HCT116 (cell line): Measurements from ENCODE around the gene BRWD1. TPM values are rescaled to one million over a fixed set of nuclear protein-coding genes. Genes with fewer than 3 reads are reported as not detected.

ENCODE experiments used
- ATAC-seq: fragments of 200-7000 bp; cut with Tn5 transposase; 2 replicates; pipeline ENCODE4 v1.9.1; 2020; ENCODE audit warnings: mild to moderate bottlenecking, moderate library complexity
- BruUV-seq: library from RNA; stranded (reverse); fragments of 400-500 nt; replicated peaks from 2 replicates; lab custom pipeline; 2021; lab: Mats Ljungman, UMichigan
- CTCF ChIA-PET: fragments of 300-600 bp; sonication (Branson Sonifier 250); formaldehyde crosslinking; loops from one replicate; lab custom pipeline; 2021; ENCODE audit warnings: antibody characterized with exemption; lab: Charles Lee
- POLR2A ChIA-PET: fragments of 300-600, 350-600 bp; sonication (Branson Sonifier 250); formaldehyde crosslinking; loops from one replicate; lab custom pipeline; 2021; ENCODE audit warnings: antibody characterized with exemption; lab: Charles Lee
- RAD21 ChIA-PET, 2 experiments: fragments of 300-600 bp; sonication (Branson Sonifier 250); formaldehyde crosslinking; loops; one replicate each; lab custom pipeline; 2023; ENCODE audit warnings: low total read pairs in 2 of 2; ENCODE audit not compliant: uncharacterized antibody in 2 of 2, unreplicated experiment in 2 of 2, low non-redundant PET in 1 of 2; lab: Charles Lee
- DNase-seq: peaks from one replicate; pipeline ENCODE4 v3.0.0-alpha.2; 2010; ENCODE audit warnings: low read depth, low spot score
- H2AFZ ChIP-seq: fragments of 200-600 bp; shearing (Covaris generic), sonication (generic); 2 replicates; pipeline ENCODE4 v1.6.1; 2017; ENCODE audit warnings: low read depth, mixed run types, mixed read lengths, antibody characterized with exemption, low read length; ENCODE audit not compliant: poor library complexity, severe bottlenecking
- H3K27ac ChIP-seq: 2 replicates; pipeline ENCODE4 v1.5.1; 2012; ENCODE audit warnings: low read depth, low read length
- H3K27me3 ChIP-seq: fragments of 200-600 bp; sonication (generic); 2 replicates; pipeline ENCODE4 v1.6.1; 2016; ENCODE audit warnings: mixed run types, low read length, mixed read lengths; ENCODE audit not compliant: insufficient read depth
- H3K36me3 ChIP-seq, 2 experiments: fragments of 200-500 bp in 1 of 2; fragments of 200-600 bp in 1 of 2; sonication (Bioruptor generic) in 1 of 2; sonication (generic) in 1 of 2; 2 replicates each; pipeline versions ENCODE4 v1.5.1 to v1.6.1; 2014 to 2016; ENCODE audit warnings: low read length in 2 of 2, inconsistent platforms in 1 of 2, mixed read lengths in 1 of 2, mixed run types in 1 of 2; ENCODE audit not compliant: insufficient read depth in 2 of 2, control insufficient read depth in 1 of 2
- H3K4me1 ChIP-seq, 2 experiments: fragments of 200-600 bp in 1 of 2; sonication (generic) in 1 of 2; 2 replicates each; pipeline versions ENCODE4 v1.5.1 to v1.6.1; 2012 to 2017; ENCODE audit warnings: low read length in 2 of 2, inconsistent platforms in 1 of 2, mild to moderate bottlenecking in 1 of 2, mixed read lengths in 1 of 2, mixed run types in 1 of 2, moderate library complexity in 1 of 2; ENCODE audit not compliant: insufficient read depth in 2 of 2, control insufficient read depth in 1 of 2
- H3K4me2 ChIP-seq: fragments of 200-600 bp; sonication (generic); 2 replicates; pipeline ENCODE4 v1.6.1; 2017; ENCODE audit warnings: mixed run types, low read length, mixed read lengths
- H3K4me3 ChIP-seq, 2 experiments: fragments of 200-600 bp in 1 of 2; sonication (generic) in 1 of 2; replicated peaks in 1 of 2; 2 replicates each; pipeline ENCODE4 v1.5.1; 2011 to 2016; ENCODE audit warnings: low read length in 2 of 2, control low read depth in 1 of 2, low read depth in 1 of 2, mild to moderate bottlenecking in 1 of 2, mixed read lengths in 1 of 2, mixed run types in 1 of 2
- H3K79me2 ChIP-seq: fragments of 200-600 bp; sonication (generic); 2 replicates; pipeline ENCODE4 v1.6.1; 2017; ENCODE audit warnings: mild to moderate bottlenecking, mixed run types, low read length, moderate library complexity, mixed read lengths; ENCODE audit not compliant: insufficient read depth
- H3K9ac ChIP-seq: fragments of 200-600 bp; sonication (generic); 2 replicates; pipeline ENCODE4 v1.6.1; 2016; ENCODE audit warnings: low read length, mixed read lengths
- H3K9me2 ChIP-seq: fragments of 200-600 bp; sonication (generic), shearing (Covaris generic); 2 replicates; pipeline ENCODE4 v1.6.1; 2017; ENCODE audit warnings: mixed run types, mild to moderate bottlenecking, moderate library complexity; ENCODE audit not compliant: insufficient read depth
- H3K9me3 ChIP-seq, 2 experiments: fragments of 200-500 bp in 1 of 2; fragments of 200-600 bp in 1 of 2; sonication (Bioruptor generic) in 1 of 2; sonication (generic) in 1 of 2; 2 replicates each; pipeline ENCODE4 v1.6.1; 2014 to 2017; ENCODE audit warnings: low read length in 2 of 2, mixed read lengths in 2 of 2, inconsistent platforms in 1 of 2, low read depth in 1 of 2, mild to moderate bottlenecking in 1 of 2, mixed run types in 1 of 2, moderate library complexity in 1 of 2; ENCODE audit not compliant: control insufficient read depth in 1 of 2, insufficient read depth in 1 of 2
- H4K20me1 ChIP-seq: fragments of 200-600 bp; sonication (generic), shearing (Covaris generic); 2 replicates; pipeline ENCODE4 v1.6.1; 2017; ENCODE audit warnings: mixed run types, mild to moderate bottlenecking, moderate library complexity; ENCODE audit not compliant: insufficient read depth
- ATF3 ChIP-seq: IDR thresholded peaks from 2 replicates; pipeline ENCODE4 v1.6.1; 2012
- CBX3 ChIP-seq: IDR thresholded peaks from 2 replicates; pipeline ENCODE4 v1.6.1; 2012; ENCODE audit warnings: low read depth
- CEBPB ChIP-seq: IDR thresholded peaks from 2 replicates; pipeline ENCODE4 v1.6.1; 2012; ENCODE audit warnings: low read depth
- CTCF ChIP-seq, 3 experiments: fragments of 200-600 bp in 1 of 3; sonication (generic) in 1 of 3; IDR thresholded peaks in 2 of 3; conservative IDR thresholded peaks in 1 of 3; 2 replicates each; pipeline ENCODE4 v1.5.1; 2012 to 2017; ENCODE audit warnings: low read depth in 2 of 3, low read length in 2 of 3, antibody characterized with exemption in 1 of 3, borderline replicate concordance in 1 of 3, control low read depth in 1 of 3, mild to moderate bottlenecking in 1 of 3, mixed read lengths in 1 of 3, mixed run types in 1 of 3, moderate library complexity in 1 of 3; ENCODE audit not compliant: insufficient read depth in 1 of 3
- EGR1 ChIP-seq: IDR thresholded peaks from 2 replicates; pipeline ENCODE4 v1.6.1; 2012; ENCODE audit warnings: low read depth
- ELF1 ChIP-seq: IDR thresholded peaks from 2 replicates; pipeline ENCODE4 v1.6.1; 2012; ENCODE audit warnings: low read depth, borderline replicate concordance
- EZH2 ChIP-seq: fragments of 200-600 bp; sonication (generic); IDR thresholded peaks from 2 replicates; pipeline ENCODE4 v1.6.1; 2017; ENCODE audit warnings: antibody characterized with exemption, mixed run types
- FOSL1 ChIP-seq: IDR thresholded peaks from 2 replicates; pipeline ENCODE4 v1.6.1; 2012; ENCODE audit warnings: low read depth
- POLR2A ChIP-seq: IDR thresholded peaks from 2 replicates; pipeline ENCODE4 v1.7.0; 2011; ENCODE audit warnings: borderline replicate concordance; ENCODE audit not compliant: insufficient read depth, insufficient read length; ENCODE audit errors: extremely low read depth
- POLR2AphosphoS5 ChIP-seq: IDR thresholded peaks from 2 replicates; pipeline ENCODE4 v1.6.1; 2011; ENCODE audit warnings: mild to moderate bottlenecking, low read depth, low read length, moderate library complexity
- SIN3A ChIP-seq: IDR thresholded peaks from 2 replicates; pipeline ENCODE4 v1.6.1; 2012; ENCODE audit warnings: low read depth
- SP1 ChIP-seq: IDR thresholded peaks from 2 replicates; pipeline ENCODE4 v1.6.1; 2012; ENCODE audit warnings: low read depth
- SRF ChIP-seq: IDR thresholded peaks from 2 replicates; pipeline ENCODE4 v1.6.1; 2012; ENCODE audit warnings: low read depth
- TCF7L2 ChIP-seq: IDR thresholded peaks from 2 replicates; pipeline ENCODE4 v1.7.0; 2011; ENCODE audit warnings: borderline replicate concordance, inconsistent platforms; ENCODE audit not compliant: insufficient read depth, insufficient read length; ENCODE audit errors: extremely low read depth
- YY1 ChIP-seq: IDR thresholded peaks from 2 replicates; pipeline ENCODE4 v1.6.1; 2011; ENCODE audit warnings: low read length, low read depth, moderate library complexity, mild to moderate bottlenecking; ENCODE audit not compliant: insufficient replicate concordance; ENCODE audit errors: extremely low read depth
- ZBTB33 ChIP-seq: IDR thresholded peaks from 2 replicates; pipeline ENCODE4 v1.6.1; 2011; ENCODE audit warnings: mild to moderate bottlenecking, low read length, moderate library complexity; ENCODE audit not compliant: insufficient replicate concordance; ENCODE audit errors: extremely low read depth
- ZFX ChIP-seq: fragments of 450-650 bp; IDR thresholded peaks from 2 replicates; pipeline ENCODE4 v1.6.1; 2017
- ZNF274 ChIP-seq: fragments of 200-500 bp; sonication (Bioruptor generic); IDR thresholded peaks from 2 replicates; pipeline ENCODE4 v1.6.1; 2014; ENCODE audit warnings: mild to moderate bottlenecking, low read depth, low read length, inconsistent platforms
- intact Hi-C: fragments of 100-400 bp; cut with micrococcal nuclease; formaldehyde crosslinking; loops from 2 replicates; pipeline ENCODE4 v1.10.0; 2022
- total RNA-seq: library from RNA; stranded (reverse); gene quantifications from one replicate; pipeline ENCODE4 v1.2.1, GENCODE V29; 2021; ENCODE audit not compliant: unreplicated experiment
- TF ChIP-seq, protein P1 (sequence below): IDR thresholded peaks from 2 replicates; pipeline ENCODE4 v1.6.1; 2012

The BRWD1 gene
- total RNA-seq, 1 experiment from 2014 or later, result 33.1 TPM

- H3K9me3 ChIP-seq, result no peaks in the 10 kb centered on the region
- no peak for ATAC-seq
- no peak overlapping the region for H3K9ac ChIP-seq
- H4K20me1 ChIP-seq, result peaks cover 34% of the 10 kb centered on the region; the same call in 1 of the 2 replicates
- TF ChIP-seq ELF1 (no peak), EZH2 (no peak), ZFX (no peak), TCF7L2 (no peak), ZBTB33 (no peak), ATF3 (no peak), CEBPB (no peak), CBX3 (no peak), SRF (no peak), ZNF274 (no peak), YY1 (no peak), SP1 (no peak), POLR2AphosphoS5 (no peak), FOSL1 (no peak), SIN3A (no peak), POLR2A (no peak), CTCF (IDR thresholded peaks at IDR 0.05 in 2 of 3, conservative IDR thresholded peaks at IDR 0.05 in 1 of 3; ENCODE audit: borderline replicate concordance in 1 of 3, insufficient read depth in 1 of 3, low read depth in 2 of 3, low read length in 2 of 3) (no peak), EGR1 (no peak)
- TF ChIP-seq, protein P1, sequence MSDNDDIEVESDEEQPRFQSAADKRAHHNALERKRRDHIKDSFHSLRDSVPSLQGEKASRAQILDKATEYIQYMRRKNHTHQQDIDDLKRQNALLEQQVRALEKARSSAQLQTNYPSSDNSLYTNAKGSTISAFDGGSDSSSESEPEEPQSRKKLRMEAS, result no peak
- TF ChIP-seq, all 23 proteins: peak for 0
- ChIA-PET CTCF (no interaction called here), POLR2A (no interaction called here), RAD21 (no interaction called here)
- no peak overlapping the region for H2AFZ ChIP-seq
- peaks cover 42% of the 10 kb centered on the region for H3K79me2 ChIP-seq
- H3K27me3 ChIP-seq, result no peaks in the 10 kb centered on the region
- no TSS peak for BruUV-seq
- no peak overlapping the region for H3K27ac ChIP-seq
- H3K4me2 ChIP-seq, result no peak overlapping the region
- DNase-seq, result no peak
- H3K9me2 ChIP-seq, result no peaks in the 10 kb centered on the region
- H3K4me3 ChIP-seq, result no peak overlapping the region
- H3K4me1 ChIP-seq, result peaks cover 5 to 16% of the 10 kb centered on the region in 2 experiments
- intact Hi-C loops, result loop anchor here (5.0 kb wide), 1 partner anchor 33 kb away; the partner anchor contains the start of gene BRWD1
- H3K36me3 ChIP-seq, result peaks cover 44 to 53% of the 10 kb centered on the region in 2 experiments
These were observed 31.4 kb upstream of the BRWD1 start for GRCh38 chr21:39344848-39345247.
